OCI-LY1 (cell line): ENCODE data around the gene ZNF778.

Source experiments
- H2AFZ ChIP-seq: fragments of 200-600 bp; sonication (generic), shearing (Covaris generic); 2 replicates; pipeline ENCODE4 v1.6.0; 2014; ENCODE audit warnings: antibody characterized with exemption, mild to moderate bottlenecking, low read length
- H3F3A ChIP-seq: fragments of 200-600 bp; sonication (generic), shearing (Covaris generic); 2 replicates; pipeline ENCODE4 v1.6.0; 2014; ENCODE audit warnings: mild to moderate bottlenecking, antibody characterized with exemption, low read length, moderate library complexity; ENCODE audit not compliant: insufficient read depth
- H3K27ac ChIP-seq: fragments of 200-600 bp; sonication (generic); 2 replicates; pipeline ENCODE4 v1.5.1; 2014; ENCODE audit warnings: low read length, mixed run types, mild to moderate bottlenecking, low read depth; ENCODE audit not compliant: poor library complexity, severe bottlenecking
- H3K27me3 ChIP-seq: fragments of 200-600 bp; sonication (generic); 2 replicates; pipeline ENCODE4 v1.6.0; 2014; ENCODE audit warnings: antibody characterized with exemption, mild to moderate bottlenecking, low read length, moderate library complexity; ENCODE audit not compliant: insufficient read depth
- H3K36me3 ChIP-seq: fragments of 200-600 bp; sonication (generic); 2 replicates; pipeline ENCODE4 v1.6.1; 2014; ENCODE audit warnings: mild to moderate bottlenecking, antibody characterized with exemption, low read length, moderate library complexity, mixed read lengths; ENCODE audit not compliant: insufficient read depth
- H3K4me1 ChIP-seq: fragments of 200-600 bp; sonication (generic); 2 replicates; pipeline ENCODE4 v1.5.1; 2014; ENCODE audit warnings: mild to moderate bottlenecking, low read length, moderate library complexity; ENCODE audit not compliant: insufficient read depth, severe bottlenecking
- H3K4me2 ChIP-seq: fragments of 200-600 bp; sonication (generic), shearing (Covaris generic); 2 replicates; pipeline ENCODE4 v1.6.1; 2014; ENCODE audit warnings: low read length
- H3K4me3 ChIP-seq: fragments of 200-600 bp; sonication (generic); 2 replicates; pipeline ENCODE4 v1.5.1; 2014; ENCODE audit warnings: low read length, low read depth, mild to moderate bottlenecking, mixed read lengths; ENCODE audit not compliant: poor library complexity, severe bottlenecking
- H3K79me2 ChIP-seq: fragments of 200-600 bp; shearing (Covaris generic); 2 replicates; pipeline ENCODE4 v1.6.1; 2016; ENCODE audit warnings: mixed run types, low read length, mixed read lengths; ENCODE audit not compliant: insufficient read depth
- H3K9ac ChIP-seq: fragments of 200-600 bp; sonication (generic), shearing (Covaris generic); 2 replicates; pipeline ENCODE4 v1.6.1; 2014; ENCODE audit warnings: mild to moderate bottlenecking, low read length, mixed read lengths
- H3K9me2 ChIP-seq: fragments of 200-600 bp; sonication (generic), shearing (Covaris generic); 2 replicates; pipeline ENCODE4 v1.6.1; 2014; ENCODE audit warnings: low read depth, mild to moderate bottlenecking, low read length, mixed read lengths
- H3K9me3 ChIP-seq: fragments of 200-600 bp; shearing (Covaris generic); 2 replicates; pipeline ENCODE4 v1.6.1; 2014; ENCODE audit warnings: low read length, mixed read lengths
- H4K20me1 ChIP-seq: fragments of 200-600 bp; sonication (generic), shearing (Covaris generic); 2 replicates; pipeline ENCODE4 v1.6.0; 2016; ENCODE audit warnings: mild to moderate bottlenecking, low read length; ENCODE audit not compliant: insufficient read depth
- EZH2 ChIP-seq: fragments of 200-600 bp; sonication (generic), shearing (Covaris generic); IDR thresholded peaks from 2 replicates; pipeline ENCODE4 v1.8.0; 2017; ENCODE audit warnings: borderline replicate concordance, mixed run types, mild to moderate bottlenecking, antibody characterized with exemption, low read length, moderate library complexity, mixed read lengths
- TF ChIP-seq, protein P1 (sequence below): fragments of 200-600 bp; sonication (generic), shearing (Covaris generic); IDR thresholded peaks from 2 replicates; pipeline ENCODE4 v1.5.1; 2017; ENCODE audit warnings: mild to moderate bottlenecking, antibody characterized with exemption, low read length, moderate library complexity, mixed read lengths

ZNF778 gene

GRCh38 chr16:89283449-89283848, 65.9 kb downstream of the ZNF778 start:
- Histone ChIP-seq H3K4me3 (no peak overlapping the region), H2AFZ (no peak overlapping the region), H3K9ac (no peak overlapping the region), H3K9me3 (no peaks in the 10 kb centered on the region), H3K4me2 (no peak overlapping the region), H3K4me1 (peaks cover 3% of the 10 kb centered on the region), H3K79me2 (no peaks in the 10 kb centered on the region), H4K20me1 (no peaks in the 10 kb centered on the region), H3F3A (no peaks in the 10 kb centered on the region), H3K27me3 (no peaks in the 10 kb centered on the region), H3K9me2 (no peaks in the 10 kb centered on the region), H3K36me3 (peaks cover 68% of the 10 kb centered on the region), H3K27ac (no peak overlapping the region)
- TF ChIP-seq, protein P1, sequence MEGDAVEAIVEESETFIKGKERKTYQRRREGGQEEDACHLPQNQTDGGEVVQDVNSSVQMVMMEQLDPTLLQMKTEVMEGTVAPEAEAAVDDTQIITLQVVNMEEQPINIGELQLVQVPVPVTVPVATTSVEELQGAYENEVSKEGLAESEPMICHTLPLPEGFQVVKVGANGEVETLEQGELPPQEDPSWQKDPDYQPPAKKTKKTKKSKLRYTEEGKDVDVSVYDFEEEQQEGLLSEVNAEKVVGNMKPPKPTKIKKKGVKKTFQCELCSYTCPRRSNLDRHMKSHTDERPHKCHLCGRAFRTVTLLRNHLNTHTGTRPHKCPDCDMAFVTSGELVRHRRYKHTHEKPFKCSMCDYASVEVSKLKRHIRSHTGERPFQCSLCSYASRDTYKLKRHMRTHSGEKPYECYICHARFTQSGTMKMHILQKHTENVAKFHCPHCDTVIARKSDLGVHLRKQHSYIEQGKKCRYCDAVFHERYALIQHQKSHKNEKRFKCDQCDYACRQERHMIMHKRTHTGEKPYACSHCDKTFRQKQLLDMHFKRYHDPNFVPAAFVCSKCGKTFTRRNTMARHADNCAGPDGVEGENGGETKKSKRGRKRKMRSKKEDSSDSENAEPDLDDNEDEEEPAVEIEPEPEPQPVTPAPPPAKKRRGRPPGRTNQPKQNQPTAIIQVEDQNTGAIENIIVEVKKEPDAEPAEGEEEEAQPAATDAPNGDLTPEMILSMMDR, result no peak
- TF ChIP-seq EZH2, result no peak

DNA sequence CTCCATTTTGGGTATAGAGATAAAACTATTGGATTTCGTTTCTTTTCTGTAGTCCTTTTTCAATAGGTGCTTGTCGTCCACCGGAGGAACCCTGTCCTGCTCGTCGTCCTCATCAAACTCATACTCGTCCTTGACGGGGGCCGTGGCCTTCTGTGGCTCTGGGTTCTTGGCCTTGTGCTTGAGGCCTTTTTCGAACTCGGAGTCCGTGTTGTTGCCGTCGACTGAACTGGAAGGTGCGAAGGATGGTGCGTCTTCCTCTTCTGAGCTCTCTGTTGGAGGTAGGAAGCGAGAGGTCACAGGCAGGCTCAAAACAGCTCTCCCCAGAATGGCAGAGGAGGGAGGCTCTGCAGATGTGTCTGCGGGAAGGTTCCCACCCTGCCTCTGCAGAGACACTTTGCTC, 67.9 kb downstream of the ZNF778 start:
- no peak overlapping the region for H2AFZ ChIP-seq

GRCh38 chr16:89286096-89286495, 68.6 kb downstream of the ZNF778 start:
- no peaks in the 10 kb centered on the region for H3K79me2 ChIP-seq
- no peaks in the 10 kb centered on the region for H3F3A ChIP-seq
- no peak overlapping the region for H2AFZ ChIP-seq
- no peaks in the 10 kb centered on the region for H3K27me3 ChIP-seq
- H3K27ac ChIP-seq, result no peak overlapping the region
- H4K20me1 ChIP-seq, result no peaks in the 10 kb centered on the region
- no peak overlapping the region for H3K9ac ChIP-seq
- no peaks in the 10 kb centered on the region for H3K9me2 ChIP-seq
- no peaks in the 10 kb centered on the region for H3K4me1 ChIP-seq
- peaks cover 67% of the 10 kb centered on the region for H3K36me3 ChIP-seq
- TF ChIP-seq EZH2, result no peak
- TF ChIP-seq, protein P1, result no peak
- no peaks in the 10 kb centered on the region for H3K9me3 ChIP-seq
- H3K4me2 ChIP-seq, result no peak overlapping the region
- H3K4me3 ChIP-seq, result no peak overlapping the region

More for the DNA sequence above, 67.9 kb downstream of the ZNF778 start:
- no peak overlapping the region for H3K4me3 ChIP-seq
- no peak for TF ChIP-seq EZH2
- TF ChIP-seq, protein P1, result no peak
- H3K9me3 ChIP-seq, result no peaks in the 10 kb centered on the region
- H3K27me3 ChIP-seq, result no peaks in the 10 kb centered on the region
- H4K20me1 ChIP-seq, result no peaks in the 10 kb centered on the region
- no peak overlapping the region for H3K4me2 ChIP-seq
- no peaks in the 10 kb centered on the region for H3K9me2 ChIP-seq
- no peaks in the 10 kb centered on the region for H3F3A ChIP-seq
- no peaks in the 10 kb centered on the region for H3K79me2 ChIP-seq
- no peak overlapping the region for H3K9ac ChIP-seq
- no peak overlapping the region for H3K27ac ChIP-seq
- no peaks in the 10 kb centered on the region for H3K4me1 ChIP-seq
- peaks cover 67% of the 10 kb centered on the region for H3K36me3 ChIP-seq
